Astrocyte (in vitro differentiated cells and primary cell): ENCODE data around the gene PIK3R3.

ENCODE experiments used
- EZH2 ChIP-seq: IDR thresholded peaks from 2 replicates; pipeline ENCODE4 v1.6.1; 2012; ENCODE audit warnings: mild to moderate bottlenecking, low read length, inconsistent platforms; ENCODE audit not compliant: insufficient read depth
- TF ChIP-seq, protein P1 (sequence below): IDR thresholded peaks from 2 replicates; pipeline ENCODE4 v1.5.1; 2011; ENCODE audit warnings: low read depth, mild to moderate bottlenecking, inconsistent platforms, low read length, moderate library complexity; ENCODE audit not compliant: insufficient read depth

DNA sequence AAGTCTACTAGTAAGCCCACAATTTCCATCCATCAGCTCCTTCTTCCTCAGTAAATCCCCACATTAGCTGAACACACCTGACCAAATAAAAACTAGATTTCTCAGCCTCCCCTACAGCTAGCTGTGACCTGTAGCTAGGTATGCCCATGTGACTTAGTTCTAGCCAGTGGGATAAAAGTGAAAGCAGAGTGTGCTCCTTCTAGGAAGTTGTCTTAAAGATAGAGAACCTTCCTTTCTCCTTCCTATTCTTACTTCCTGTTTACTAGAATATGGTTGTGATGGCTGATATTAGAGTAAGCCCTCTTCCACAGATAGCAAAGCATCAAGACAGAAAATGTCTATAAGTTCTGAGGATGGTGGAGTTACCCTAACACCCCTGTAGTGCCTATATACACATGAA lies 67.0 kb downstream of the PIK3R3 start:
- TF ChIP-seq EZH2 = no peak
- TF ChIP-seq, protein P1, sequence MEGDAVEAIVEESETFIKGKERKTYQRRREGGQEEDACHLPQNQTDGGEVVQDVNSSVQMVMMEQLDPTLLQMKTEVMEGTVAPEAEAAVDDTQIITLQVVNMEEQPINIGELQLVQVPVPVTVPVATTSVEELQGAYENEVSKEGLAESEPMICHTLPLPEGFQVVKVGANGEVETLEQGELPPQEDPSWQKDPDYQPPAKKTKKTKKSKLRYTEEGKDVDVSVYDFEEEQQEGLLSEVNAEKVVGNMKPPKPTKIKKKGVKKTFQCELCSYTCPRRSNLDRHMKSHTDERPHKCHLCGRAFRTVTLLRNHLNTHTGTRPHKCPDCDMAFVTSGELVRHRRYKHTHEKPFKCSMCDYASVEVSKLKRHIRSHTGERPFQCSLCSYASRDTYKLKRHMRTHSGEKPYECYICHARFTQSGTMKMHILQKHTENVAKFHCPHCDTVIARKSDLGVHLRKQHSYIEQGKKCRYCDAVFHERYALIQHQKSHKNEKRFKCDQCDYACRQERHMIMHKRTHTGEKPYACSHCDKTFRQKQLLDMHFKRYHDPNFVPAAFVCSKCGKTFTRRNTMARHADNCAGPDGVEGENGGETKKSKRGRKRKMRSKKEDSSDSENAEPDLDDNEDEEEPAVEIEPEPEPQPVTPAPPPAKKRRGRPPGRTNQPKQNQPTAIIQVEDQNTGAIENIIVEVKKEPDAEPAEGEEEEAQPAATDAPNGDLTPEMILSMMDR = no peak
